Kidney (tissue), 14 donors: ENCODE measurements around the gene PDHB. TPM values are rescaled to one million over a fixed set of nuclear protein-coding genes. Genes with fewer than 3 reads are reported as not detected.
A peak's percentile ranks its signal among the peaks of the same experiment; 100 is the strongest.
"Not testable (repeated sequence)": the region's sequence is repeated elsewhere in the genome, so short reads cannot be mapped to it uniquely, and the experiment has no call there.

ENCODE experiments used
- DNase-seq, 5 donors: peaks; one replicate each; pipeline ENCODE4 v3.0.0-alpha.2; 2013 to 2020
- FAIRE-seq: peaks from 2 replicates; lab custom pipeline; 2012; peaks lifted over from hg19 to GRCh38; lab: Jason Lieb, UNC
- H3K27ac ChIP-seq, 2 donors: one replicate each; pipeline ENCODE4 v1.7.0; 2013; ENCODE audit warnings: low read depth in 2 of 2, low read length in 2 of 2, inconsistent platforms in 1 of 2
- H3K27me3 ChIP-seq: one replicate; pipeline ENCODE4 v1.7.1; 2013; ENCODE audit warnings: low read length, inconsistent platforms; ENCODE audit not compliant: control insufficient read depth, insufficient read depth
- H3K36me3 ChIP-seq, 3 donors: one replicate each; pipeline versions ENCODE4 v1.7.0 to v1.7.1; 2013; ENCODE audit warnings: low read length in 3 of 3, control low read depth in 1 of 3, inconsistent platforms in 1 of 3; ENCODE audit not compliant: insufficient read depth in 3 of 3, control insufficient read depth in 2 of 3
- H3K4me1 ChIP-seq, 3 donors: one replicate each; pipeline versions ENCODE4 v1.7.0 to v1.7.1; 2013; ENCODE audit warnings: low read length in 3 of 3, inconsistent platforms in 1 of 3, low read depth in 1 of 3; ENCODE audit not compliant: control insufficient read depth in 2 of 3, insufficient read depth in 2 of 3
- H3K4me3 ChIP-seq, 3 donors: one replicate each; pipeline versions ENCODE4 v1.7.0 to v1.8.1; 2013; ENCODE audit warnings: low read length in 3 of 3, control low read depth in 1 of 3, inconsistent platforms in 1 of 3
- H3K9ac ChIP-seq, 3 donors: one replicate each; pipeline versions ENCODE4 v1.7.0 to v1.7.1; 2013; ENCODE audit warnings: low read length in 3 of 3, control low read depth in 1 of 3, inconsistent platforms in 1 of 3
- H3K9me3 ChIP-seq, 3 donors: one replicate each; pipeline versions ENCODE4 v1.7.0 to v1.7.1; 2013; ENCODE audit warnings: low read length in 3 of 3, control low read depth in 1 of 3, inconsistent platforms in 1 of 3; ENCODE audit not compliant: control insufficient read depth in 2 of 3, insufficient read depth in 1 of 3
- CTCF ChIP-seq: IDR thresholded peaks from 3 replicates; pipeline ENCODE4 v1.5.1; 2012; ENCODE audit warnings: mild to moderate bottlenecking, moderate library complexity, borderline replicate concordance; ENCODE audit not compliant: insufficient read depth; ENCODE audit errors: extremely low read depth
- intact Hi-C: fragments of 100-400 bp; cut with DNase I; formaldehyde crosslinking; loops from one replicate; pipeline ENCODE4 v1.11.1; 2022
- polyA plus RNA-seq: library from polyadenylated mRNA; stranded (reverse); fragments of 350-450 nt; fragmentation: Illumina TruSeq; extraction: RNeasy Lipid Tissue Mini Kit (QIAGEN cat#74804); gene quantifications from one replicate; pipeline ENCODE4 v1.2.3, GENCODE V29; 2014; ENCODE audit warnings: low read depth, low replicate concordance; ENCODE audit not compliant: insufficient read depth
- total RNA-seq: library from RNA; stranded (reverse); fragmentation: NEBNext Ultra II Directional; extraction: Animal tissue kit (Norgen Biotek cat#: 25700); gene quantifications from one replicate; pipeline ENCODE4 v1.2.1, GENCODE V29; 2021
- donor health status: control.
- donor health status: control.
- donor health status: control.
- donor health status: control.
- donor health status: control.
- donor health status: DM: yes; HTN: yes; CAD: no.
- donor health status: Normal renal cell carcinoma (clear cell type).

Gene PDHB
- total and polyA plus RNA-seq, 2 donors from 2014 or later, result 71.7 to 138 TPM

GRCh38 chr3:58441514-58442450, 8.2 kb upstream of the PDHB start:
- FAIRE-seq, result no peak
- Histone ChIP-seq H3K9me3 (no peaks in the 10 kb centered on the region), H3K9ac (no peak overlapping the region), H3K27me3 (no peaks in the 10 kb centered on the region), H3K36me3 (no peaks in the 10 kb centered on the region), H3K4me3 (no peak overlapping the region), H3K4me1 (no peaks in the 10 kb centered on the region), H3K27ac (no peak overlapping the region)
- intact Hi-C loops, result no loop called here
- DNase-seq, result no peak
- no peak for TF ChIP-seq CTCF

GRCh38 chr3:58440996-58441355, 7.3 kb upstream of the PDHB start:
- FAIRE-seq, result not testable (repeated sequence)

GRCh38 chr3:58437276-58437675, 3.6 kb upstream of the PDHB start:
- FAIRE-seq, H3K4me3 ChIP-seq, DNase-seq, H3K4me1 ChIP-seq, H3K9ac ChIP-seq, intact Hi-C loops, H3K27me3 ChIP-seq, H3K27ac ChIP-seq, H3K9me3 ChIP-seq, H3K36me3 ChIP-seq: not testable (repeated sequence)

More at GRCh38 chr3:58440996-58441355, 7.3 kb upstream of the PDHB start:
- H3K27me3 ChIP-seq, H3K27ac ChIP-seq, H3K36me3 ChIP-seq, H3K9ac ChIP-seq, DNase-seq, H3K4me3 ChIP-seq, H3K9me3 ChIP-seq, H3K4me1 ChIP-seq, intact Hi-C loops: not testable (repeated sequence)

- peaks cover 3 to 9% (median 8%) of the 10 kb centered on the region in 3 donors for H3K4me1 ChIP-seq
- H3K27me3 ChIP-seq, result no peaks in the 10 kb centered on the region
- no peak overlapping the region for H3K4me3 ChIP-seq
- DNase-seq (peak in 2 of 5 donors; percentile 29 to 80), FAIRE-seq (no peak)
- H3K27ac ChIP-seq, result peak overlapping the region in 1 of 2 donors; percentile 56
- H3K9me3 ChIP-seq, result no peaks in the 10 kb centered on the region
- H3K9ac ChIP-seq, result no peak overlapping the region
- intact Hi-C loops, result no loop called here
- peaks cover 6 to 18% (median 7%) of the 10 kb centered on the region in 3 donors for H3K36me3 ChIP-seq
- TF ChIP-seq CTCF, result no peak
Measured at GRCh38 chr3:58434990-58435389, 1.4 kb upstream of the PDHB start.
